Vagina (tissue), 2 donors: Measurements from ENCODE around the gene SH3TC2. TPM values are rescaled to one million over a fixed set of nuclear protein-coding genes. Genes with fewer than 3 reads are reported as not detected.

Source experiments
- DNase-seq, 2 donors: peaks; one replicate each; pipeline ENCODE4 v3.0.0-alpha.2; 2017; ENCODE audit errors: extremely low spot score in 2 of 2
- H3K27ac ChIP-seq: fragments of 200-600 bp; sonication (generic); one replicate; pipeline ENCODE4 v1.5.1; 2019
- H3K27me3 ChIP-seq: fragments of 200-600 bp; sonication (generic); one replicate; pipeline ENCODE4 v1.5.1; 2019
- H3K36me3 ChIP-seq, 2 donors: fragments of 200-600 bp; sonication (generic); one replicate each; pipeline ENCODE4 v1.5.1; 2017 to 2019
- H3K4me1 ChIP-seq: fragments of 200-600 bp; sonication (generic); one replicate; pipeline ENCODE4 v1.5.1; 2019
- H3K4me3 ChIP-seq, 2 donors: fragments of 200-600 bp; sonication (generic); 1 replicate in 1 of 2; 2 replicates in 1 of 2; pipeline ENCODE4 v1.5.1; 2016 to 2019
- H3K9me3 ChIP-seq: fragments of 200-600 bp; sonication (generic); one replicate; pipeline ENCODE4 v1.5.1; 2019
- CTCF ChIP-seq, 3 experiments: fragments of 450-650 bp in 2 of 3; fragments of 200-600 bp in 1 of 3; sonication (generic) in 1 of 3; IDR thresholded peaks; one replicate each; pipeline ENCODE4 v1.5.1; 2017 to 2019; ENCODE audit warnings: antibody characterized with exemption in 3 of 3, mild to moderate bottlenecking in 2 of 3, moderate library complexity in 2 of 3
- POLR2A ChIP-seq, 2 donors: fragments of 450-650 bp; IDR thresholded peaks; one replicate each; pipeline ENCODE4 v1.6.1; 2017; ENCODE audit warnings: antibody characterized with exemption in 2 of 2, mild to moderate bottlenecking in 2 of 2, moderate library complexity in 2 of 2
- POLR2AphosphoS5 ChIP-seq, 2 donors: sonication (generic); formaldehyde crosslinking; IDR thresholded peaks; one replicate each; pipeline ENCODE4 v1.9.0; 2017; ENCODE audit warnings: antibody characterized with exemption in 2 of 2, mild to moderate bottlenecking in 2 of 2, low read depth in 1 of 2; ENCODE audit not compliant: insufficient read depth in 1 of 2
- intact Hi-C: fragments of 100-400 bp; cut with DNase I; formaldehyde crosslinking; loops from one replicate; pipeline ENCODE4 v1.15.1; 2023
- microRNA counts, 2 donors: library from miRNA; unstranded; fragments of <30 nt; microRNA quantifications; one replicate each; lab custom pipeline; 2016 to 2017
- microRNA-seq: library from miRNA; unstranded; fragments of <30 nt; microRNA quantifications from one replicate; pipeline ENCODE4, GENCODE V29; 2017; ENCODE audit warnings: borderline number of aligned reads, borderline replicate concordance
- small RNA-seq: library from RNA; depleted of rRNA; stranded (forward); fragments of <200 nt; gene quantifications from one replicate; pipeline ENCODE3, GENCODE V24; 2016
- total RNA-seq: library from RNA; depleted of rRNA; stranded (reverse); fragments of >200 nt; gene quantifications from one replicate; pipeline ENCODE4 v1.2.3, GENCODE V29; 2016

The SH3TC2 gene
- total RNA-seq, 1 donor from 2014 or later: 2.0 TPM

- TF ChIP-seq POLR2A (IDR thresholded peaks at IDR 0.05) (no peak), POLR2AphosphoS5 (IDR thresholded peaks at IDR 0.05; ENCODE audit: insufficient read depth in 1 of 2, low read depth in 1 of 2) (no peak)
- Histone ChIP-seq H3K27me3 (no peaks in the 10 kb centered on the region), H3K27ac (no peak overlapping the region), H3K9me3 (no peaks in the 10 kb centered on the region), H3K4me1 (no peaks in the 10 kb centered on the region), H3K36me3 (no peaks in the 10 kb centered on the region), H3K4me3 (no peak overlapping the region)
- no peak for DNase-seq
- intact Hi-C loops: no loop called here
Measured at GRCh38 chr5:148960070-148960769, 102.6 kb downstream of the SH3TC2 start.

GRCh38 chr5:148957591-148958202, 105.2 kb downstream of the SH3TC2 start:
- H3K9me3 ChIP-seq: no peaks in the 10 kb centered on the region
- TF ChIP-seq CTCF (IDR thresholded peaks at IDR 0.05) (peak in 2 of 3 experiments; percentile 59 to 76), POLR2A (IDR thresholded peaks at IDR 0.05) (no peak)
- DNase-seq: no peak
- H3K4me1 ChIP-seq: no peaks in the 10 kb centered on the region
- H3K36me3 ChIP-seq: no peaks in the 10 kb centered on the region
- H3K27me3 ChIP-seq: no peaks in the 10 kb centered on the region
- intact Hi-C loops: no loop called here
- no peak overlapping the region for H3K27ac ChIP-seq
- H3K4me3 ChIP-seq: no peak overlapping the region

GRCh38 chr5:148956477-148957385, 106.1 kb downstream of the SH3TC2 start:
- TF ChIP-seq CTCF (IDR thresholded peaks at IDR 0.05): no peak
- no peak for TF ChIP-seq POLR2AphosphoS5 (IDR thresholded peaks at IDR 0.05; ENCODE audit: insufficient read depth in 1 of 2, low read depth in 1 of 2)
- no peak for TF ChIP-seq POLR2A (IDR thresholded peaks at IDR 0.05)
- H3K36me3 ChIP-seq: no peaks in the 10 kb centered on the region
- H3K4me1 ChIP-seq: no peaks in the 10 kb centered on the region
- intact Hi-C loops: no loop called here
- no peak for DNase-seq
- no peaks in the 10 kb centered on the region for H3K27me3 ChIP-seq
- no peak overlapping the region for H3K27ac ChIP-seq
- no peak overlapping the region for H3K4me3 ChIP-seq
- no peaks in the 10 kb centered on the region for H3K9me3 ChIP-seq

MicroRNAs within 50 kb of the gene (microRNA counts, 767-probe panel; counts per million panel counts)
- microRNA hsa-miR-584-5p (lab: Ali Mortazavi, UCI): 238 to 261 counts per million in 2 donors

Small RNA genes within 50 kb of the gene (microRNA-seq; reads per million reads assigned to microRNA genes)
- 6.7 reads per million, percentile 13 among the genes with 10 or more reads in this experiment for gene MIR584

Small RNA genes within 50 kb of the gene (small RNA-seq; reads per million reads assigned to genes)
- gene MIR584 (0.43 reads per million), gene RNU6-732P (not detected)

Other genes starting within 250 kb of the SH3TC2 start
- 43.2 TPM for gene ADRB2, start 236.5 kb downstream of the SH3TC2 start, total RNA-seq
- gene ABLIM3, start 78.4 kb upstream of the SH3TC2 start, total RNA-seq: 50.8 TPM
- 14.7 TPM for gene AFAP1L1, start 208.8 kb upstream of the SH3TC2 start, total RNA-seq